Colonic mucosa (tissue), 4 donors: ENCODE results near the gene LRRC8A. TPM values are rescaled to one million over a fixed set of nuclear protein-coding genes. Genes with fewer than 3 reads are reported as not detected.

Experiments used
- DNase-seq: peaks from one replicate; pipeline ENCODE4 v3.0.0-alpha.2; 2020
- H3K27ac ChIP-seq: fragments of 200-600 bp; one replicate; pipeline ENCODE4 v1.8.0; 2021
- H3K27me3 ChIP-seq: fragments of 200-600 bp; one replicate; pipeline ENCODE4 v1.8.0; 2021
- H3K36me3 ChIP-seq: fragments of 200-600 bp; one replicate; pipeline ENCODE4 v1.8.0; 2021
- H3K4me1 ChIP-seq: fragments of 200-600 bp; one replicate; pipeline ENCODE4 v1.8.0; 2021; ENCODE audit warnings: mild to moderate bottlenecking
- H3K4me3 ChIP-seq: fragments of 200-600 bp; one replicate; pipeline ENCODE4 v1.8.0; 2021
- H3K9ac ChIP-seq, 2 donors: one replicate each; pipeline ENCODE4 v1.7.0; 2013; ENCODE audit warnings: control low read depth in 2 of 2, low read depth in 2 of 2, low read length in 2 of 2
- H3K9me3 ChIP-seq: fragments of 200-600 bp; one replicate; pipeline ENCODE4 v1.8.0; 2021
- intact Hi-C: fragments of 100-400 bp; cut with DNase I; formaldehyde crosslinking; loops from one replicate; pipeline ENCODE4 v1.14.1; 2022
- total RNA-seq, 2 donors: library from RNA; stranded (reverse); fragmentation: NEBNext Ultra II Directional in 1 of 2; extraction: Animal tissue kit (Norgen Biotek cat#: 25700) in 1 of 2; gene quantifications; one replicate each; pipeline ENCODE4 v1.2.1, GENCODE V29; 2021
- TF ChIP-seq, protein P1 (sequence below): fragments of 200-600 bp; IDR thresholded peaks from one replicate; pipeline ENCODE4 v1.8.0; 2022; ENCODE audit warnings: antibody characterized with exemption, mild to moderate bottlenecking
- donor health status: healthy.
- donor health status: DM: no; HTN: no; CAD: no.
- donor health status: DM: no; HTN: no; CAD: no.

LRRC8A gene
- total RNA-seq, 2 donors from 2014 or later: 26.5 to 31.5 TPM

DNA sequence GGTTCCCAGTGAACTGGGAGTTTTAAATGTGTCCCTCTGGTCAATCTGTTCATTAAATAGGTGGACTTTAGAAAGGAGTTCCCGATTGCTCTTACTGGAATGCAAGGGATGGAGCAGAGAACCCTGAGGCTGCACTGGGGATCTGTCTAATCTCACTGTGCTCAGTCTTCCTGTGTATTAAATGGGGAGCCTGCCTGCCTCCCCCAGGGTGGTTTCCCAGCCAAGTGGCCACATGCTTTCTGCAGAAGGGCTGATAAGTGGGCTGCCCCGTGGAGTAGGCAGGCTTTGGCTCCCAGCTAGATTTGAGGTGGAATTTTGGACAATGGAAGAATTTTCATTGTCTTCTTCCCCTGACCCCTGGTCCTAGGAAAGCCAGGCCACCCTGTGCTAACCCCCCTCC, 24.8 kb downstream of the LRRC8A start:
- Histone ChIP-seq H3K27me3 (no peaks in the 10 kb centered on the region), H3K4me1 (peaks cover 11% of the 10 kb centered on the region), H3K4me3 (no peak overlapping the region), H3K27ac (no peak overlapping the region), H3K9ac (no peak overlapping the region), H3K36me3 (peaks cover 19% of the 10 kb centered on the region), H3K9me3 (no peaks in the 10 kb centered on the region)
- intact Hi-C loops: no loop called here
- TF ChIP-seq, protein P1, sequence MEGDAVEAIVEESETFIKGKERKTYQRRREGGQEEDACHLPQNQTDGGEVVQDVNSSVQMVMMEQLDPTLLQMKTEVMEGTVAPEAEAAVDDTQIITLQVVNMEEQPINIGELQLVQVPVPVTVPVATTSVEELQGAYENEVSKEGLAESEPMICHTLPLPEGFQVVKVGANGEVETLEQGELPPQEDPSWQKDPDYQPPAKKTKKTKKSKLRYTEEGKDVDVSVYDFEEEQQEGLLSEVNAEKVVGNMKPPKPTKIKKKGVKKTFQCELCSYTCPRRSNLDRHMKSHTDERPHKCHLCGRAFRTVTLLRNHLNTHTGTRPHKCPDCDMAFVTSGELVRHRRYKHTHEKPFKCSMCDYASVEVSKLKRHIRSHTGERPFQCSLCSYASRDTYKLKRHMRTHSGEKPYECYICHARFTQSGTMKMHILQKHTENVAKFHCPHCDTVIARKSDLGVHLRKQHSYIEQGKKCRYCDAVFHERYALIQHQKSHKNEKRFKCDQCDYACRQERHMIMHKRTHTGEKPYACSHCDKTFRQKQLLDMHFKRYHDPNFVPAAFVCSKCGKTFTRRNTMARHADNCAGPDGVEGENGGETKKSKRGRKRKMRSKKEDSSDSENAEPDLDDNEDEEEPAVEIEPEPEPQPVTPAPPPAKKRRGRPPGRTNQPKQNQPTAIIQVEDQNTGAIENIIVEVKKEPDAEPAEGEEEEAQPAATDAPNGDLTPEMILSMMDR: no peak
- DNase-seq: no peak

DNA sequence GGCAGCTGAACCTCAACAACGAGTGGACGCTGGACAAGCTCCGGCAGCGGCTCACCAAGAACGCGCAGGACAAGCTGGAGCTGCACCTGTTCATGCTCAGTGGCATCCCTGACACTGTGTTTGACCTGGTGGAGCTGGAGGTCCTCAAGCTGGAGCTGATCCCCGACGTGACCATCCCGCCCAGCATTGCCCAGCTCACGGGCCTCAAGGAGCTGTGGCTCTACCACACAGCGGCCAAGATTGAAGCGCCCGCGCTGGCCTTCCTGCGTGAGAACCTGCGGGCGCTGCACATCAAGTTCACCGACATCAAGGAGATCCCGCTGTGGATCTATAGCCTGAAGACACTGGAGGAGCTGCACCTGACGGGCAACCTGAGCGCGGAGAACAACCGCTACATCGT, 26.4 kb downstream of the LRRC8A start:
- Histone ChIP-seq H3K27ac (no peak overlapping the region), H3K27me3 (no peaks in the 10 kb centered on the region), H3K9me3 (no peaks in the 10 kb centered on the region), H3K9ac (no peak overlapping the region), H3K36me3 (peaks cover 19% of the 10 kb centered on the region), H3K4me3 (no peak overlapping the region), H3K4me1 (no peaks in the 10 kb centered on the region)
- TF ChIP-seq, protein P1: no peak
- no peak for DNase-seq
- intact Hi-C loops: no loop called here

DNA sequence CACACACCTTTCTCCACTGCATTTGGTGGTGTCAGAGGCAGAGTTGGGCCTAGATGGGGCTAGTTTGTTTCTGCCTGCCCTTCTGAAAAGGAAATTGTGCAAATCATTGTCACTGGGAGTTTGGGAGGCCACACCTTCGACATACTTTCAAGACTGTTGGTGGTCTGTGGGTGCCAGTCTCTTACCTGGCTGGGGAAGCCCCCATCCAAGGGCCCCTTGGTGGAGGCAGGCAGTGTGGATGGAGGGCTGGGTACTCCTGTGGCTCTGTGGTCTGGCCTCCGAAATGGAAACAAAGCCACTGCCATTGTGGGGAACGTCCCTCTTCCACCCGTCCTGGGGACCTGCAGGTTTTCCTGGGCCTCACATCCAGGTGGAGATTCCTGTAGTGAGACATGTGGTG, 27.9 kb downstream of the LRRC8A start:
- TF ChIP-seq, protein P1: no peak
- no peaks in the 10 kb centered on the region for H3K4me1 ChIP-seq
- H3K9me3 ChIP-seq: no peaks in the 10 kb centered on the region
- DNase-seq: no peak
- H3K27me3 ChIP-seq: no peaks in the 10 kb centered on the region
- intact Hi-C loops: no loop called here
- H3K9ac ChIP-seq: no peak overlapping the region
- H3K36me3 ChIP-seq: peaks cover 19% of the 10 kb centered on the region
- H3K4me3 ChIP-seq: no peak overlapping the region
- no peak overlapping the region for H3K27ac ChIP-seq

DNA sequence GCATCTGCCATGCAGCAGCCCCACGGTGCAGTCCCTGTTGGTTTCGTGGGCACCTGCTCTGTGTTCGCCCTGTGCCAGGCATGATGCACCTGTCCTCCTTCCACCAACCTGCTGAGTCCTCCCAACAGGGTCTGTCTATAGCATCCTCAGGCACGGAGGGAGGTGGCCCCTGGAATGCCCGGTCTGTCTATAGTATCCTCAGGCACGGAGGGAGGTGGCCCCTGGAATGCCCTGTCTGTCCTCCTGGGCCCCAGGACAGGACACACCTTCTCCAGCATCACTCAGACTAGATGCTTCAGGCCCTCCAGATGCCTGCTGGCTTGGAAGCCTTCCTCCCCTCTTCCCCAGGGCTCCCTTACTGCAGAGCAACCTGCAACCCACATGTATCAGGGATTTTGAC, 29.0 kb downstream of the LRRC8A start:
- no peaks in the 10 kb centered on the region for H3K9me3 ChIP-seq
- no peak overlapping the region for H3K27ac ChIP-seq
- H3K27me3 ChIP-seq: no peaks in the 10 kb centered on the region
- no peaks in the 10 kb centered on the region for H3K4me1 ChIP-seq
- no peak overlapping the region for H3K4me3 ChIP-seq
- DNase-seq: no peak
- intact Hi-C loops: no loop called here
- H3K9ac ChIP-seq: no peak overlapping the region
- H3K36me3 ChIP-seq: peaks cover 19% of the 10 kb centered on the region
- TF ChIP-seq, protein P1: no peak

DNA sequence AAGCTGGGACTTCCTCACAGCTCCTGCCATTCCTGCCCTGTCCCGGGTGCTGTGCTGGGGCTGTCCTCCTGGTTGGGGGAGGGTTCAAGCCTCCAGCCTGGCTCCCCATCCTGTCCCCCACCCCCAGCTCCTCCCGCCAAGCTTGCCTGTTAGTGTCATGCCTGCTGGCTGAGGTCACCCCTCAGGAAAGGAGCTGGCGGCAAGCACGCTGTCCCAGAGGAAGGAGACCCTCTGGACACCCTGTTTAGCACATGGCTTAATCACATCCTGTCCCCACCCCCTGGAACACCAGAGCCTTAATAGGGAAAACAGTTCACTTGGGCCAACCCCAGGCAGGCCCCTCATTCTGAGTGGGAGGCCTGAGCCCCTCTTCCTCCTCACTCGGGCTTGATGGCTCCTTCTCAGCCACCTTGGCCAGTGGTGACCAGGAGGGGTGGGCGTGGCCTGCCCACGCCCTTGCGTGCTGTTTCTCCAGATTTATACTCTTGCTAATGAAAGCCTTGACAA, 29.6 kb downstream of the LRRC8A start:
- intact Hi-C loops: no loop called here
- Histone ChIP-seq H3K9ac (no peak overlapping the region), H3K4me3 (no peak overlapping the region), H3K27me3 (no peaks in the 10 kb centered on the region), H3K36me3 (peaks cover 19% of the 10 kb centered on the region), H3K27ac (peak overlapping the region; percentile 41), H3K9me3 (no peaks in the 10 kb centered on the region), H3K4me1 (peaks cover 2% of the 10 kb centered on the region)
- no peak for DNase-seq
- TF ChIP-seq, protein P1: no peak
